ENCODE results near the gene PPARA. TPM values are rescaled to one million over a fixed set of nuclear protein-coding genes. Genes with fewer than 3 reads are reported as not detected.

The PPARA gene
- total RNA-seq, 2 experiments from 2014 or later, result 16.0 to 22.6 TPM

DNA sequence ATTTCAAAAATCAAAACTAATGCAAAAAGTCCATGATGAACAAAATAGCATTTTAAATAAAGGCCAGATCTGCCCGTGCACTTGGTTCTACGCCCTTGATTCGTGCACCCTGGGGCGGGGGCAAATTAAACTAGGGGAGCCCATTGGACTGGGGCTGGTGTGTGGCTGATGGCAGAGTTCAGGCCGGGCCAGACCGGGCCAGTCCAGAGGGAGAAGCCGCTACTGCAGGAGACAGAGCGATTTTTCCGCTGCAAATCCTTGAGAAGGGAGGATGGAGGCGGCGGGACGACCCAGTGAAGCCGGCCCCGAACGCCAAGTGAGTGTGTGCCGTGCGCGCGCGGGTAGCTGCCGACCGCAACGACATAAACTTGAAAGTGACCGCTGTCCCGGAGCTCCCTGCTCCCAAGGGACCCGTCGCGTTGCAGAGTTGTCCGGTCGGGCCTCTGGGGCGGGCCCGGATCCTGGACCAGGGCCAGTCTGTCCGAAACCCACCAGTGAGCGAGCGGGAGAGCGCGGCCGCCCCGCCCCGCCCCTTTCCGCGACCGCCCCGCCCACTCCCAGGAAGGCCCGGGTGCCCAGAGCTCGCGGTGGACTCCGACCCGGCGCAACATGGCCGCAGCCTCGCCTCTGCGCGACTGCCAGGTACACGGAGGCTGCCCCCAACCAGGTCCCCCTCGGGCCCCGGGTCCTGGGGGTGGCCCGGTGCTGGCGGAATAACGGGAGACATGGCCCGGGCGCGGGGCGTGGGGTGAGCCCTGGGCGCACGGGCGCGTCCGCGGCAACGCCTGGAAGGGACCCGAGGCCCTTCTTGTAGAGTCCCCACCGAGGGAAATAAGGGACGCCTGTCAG lies 117.3 kb downstream of the PPARA start, which contains the start of gene TTC38:
TTC38 (plus strand) TSS at position 578 of the 849 bp plus-strand sequence; CDS start at position 610, 32 bp downstream.
- DNase-seq (peak; percentile 71), ATAC-seq (peak; percentile 95)
- Mint-ChIP-seq H3K9me3 (ENCODE audit: low read depth) (peaks cover 2% of the 10 kb centered on the region), H3K4me3 (peak within 1 kb of the TSS; percentile 86), H3K36me3 (peaks cover 18% of the 10 kb centered on the region), H3K27me3 (peaks cover 30% of the 10 kb centered on the region), H3K27ac (peak within 1 kb of the TSS; percentile 78), H3K4me1 (peaks cover 19% of the 10 kb centered on the region)
- CTCF ChIA-PET, result interaction anchor here (0.9 to 1.9 kb wide), 7 partner anchors 13 to 151 kb away, joined by 3 to 5 read pairs (median 3); partner anchors contain the start of gene CDPF1

GRCh38 chr22:46269564-46269963 lies 119.2 kb downstream of the PPARA start:
- CTCF ChIA-PET, result interaction anchor here (1.0 kb wide), 1 partner anchor 26 kb away, joined by 3 read pairs; no protein-coding TSS in a partner anchor
- no peak for ATAC-seq
- no peak for DNase-seq
- H3K4me1 Mint-ChIP-seq, result peaks cover 19% of the 10 kb centered on the region
- peak overlapping the region; percentile 31 for H3K27ac Mint-ChIP-seq
- no peak overlapping the region for H3K4me3 Mint-ChIP-seq
- H3K27me3 Mint-ChIP-seq, result peaks cover 15% of the 10 kb centered on the region
- H3K9me3 Mint-ChIP-seq (ENCODE audit: low read depth), result no peaks in the 10 kb centered on the region
- peaks cover 17% of the 10 kb centered on the region for H3K36me3 Mint-ChIP-seq

- DNase-seq, result no peak
- Mint-ChIP-seq H3K4me1 (peaks cover 26% of the 10 kb centered on the region), H3K9me3 (ENCODE audit: low read depth) (no peaks in the 10 kb centered on the region), H3K36me3 (peaks cover 34% of the 10 kb centered on the region), H3K4me3 (no peak overlapping the region), H3K27me3 (no peaks in the 10 kb centered on the region), H3K27ac (no peak overlapping the region)
- ATAC-seq, result no peak
- CTCF ChIA-PET, result no interaction called here
Measured at GRCh38 chr22:46272196-46272595, 121.9 kb downstream of the PPARA start.

- peaks cover 38% of the 10 kb centered on the region for H3K36me3 Mint-ChIP-seq
- DNase-seq, result no peak
- no peaks in the 10 kb centered on the region for H3K27me3 Mint-ChIP-seq
- H3K27ac Mint-ChIP-seq, result no peak overlapping the region
- H3K4me1 Mint-ChIP-seq, result peaks cover 24% of the 10 kb centered on the region
- no peak overlapping the region for H3K4me3 Mint-ChIP-seq
- CTCF ChIA-PET, result no interaction called here
- no peak for ATAC-seq
- no peaks in the 10 kb centered on the region for H3K9me3 Mint-ChIP-seq (ENCODE audit: low read depth)
Measured at GRCh38 chr22:46272762-46273431, 122.6 kb downstream of the PPARA start.

DNA sequence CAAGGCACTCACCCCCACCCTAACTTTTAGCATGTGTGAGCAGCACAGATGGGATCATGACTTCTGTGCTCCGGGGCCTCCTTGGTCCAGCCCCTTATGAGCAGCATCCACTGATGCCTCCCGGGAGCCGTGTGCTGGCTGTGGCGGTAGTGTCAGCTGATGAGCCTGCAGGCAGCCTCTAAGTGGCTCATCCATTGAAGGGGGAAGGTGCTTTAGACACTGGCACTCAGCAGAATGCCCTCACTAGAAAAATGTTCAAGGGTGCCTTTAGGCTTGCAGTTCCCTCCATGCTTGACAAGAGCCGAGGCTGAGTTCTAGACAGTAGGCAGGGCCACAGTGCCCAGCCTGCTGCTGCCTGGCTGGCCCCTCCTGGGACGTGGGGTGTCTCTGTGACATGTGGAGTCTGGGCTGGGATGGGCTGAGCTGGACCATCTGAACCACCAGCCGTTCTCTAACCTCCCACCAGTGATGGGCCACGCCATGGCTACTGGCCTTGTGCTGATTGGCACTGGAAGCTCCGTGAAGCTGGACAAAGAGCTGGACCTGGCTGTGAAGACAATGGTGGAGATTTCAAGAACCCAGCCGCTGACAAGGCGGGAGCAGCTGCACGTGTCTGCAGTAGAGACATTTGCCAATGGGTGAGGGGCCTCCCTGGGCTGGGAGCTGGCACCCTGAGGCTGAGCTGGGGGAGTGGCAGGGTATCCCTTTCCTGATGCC lies 123.3 kb downstream of the PPARA start:
- CTCF ChIA-PET, result no interaction called here
- ATAC-seq (no peak), DNase-seq (no peak)
- Mint-ChIP-seq H3K27ac (no peak overlapping the region), H3K36me3 (peaks cover 42% of the 10 kb centered on the region), H3K4me1 (peaks cover 21% of the 10 kb centered on the region), H3K27me3 (no peaks in the 10 kb centered on the region), H3K4me3 (no peak overlapping the region), H3K9me3 (ENCODE audit: low read depth) (no peaks in the 10 kb centered on the region)

DNA sequence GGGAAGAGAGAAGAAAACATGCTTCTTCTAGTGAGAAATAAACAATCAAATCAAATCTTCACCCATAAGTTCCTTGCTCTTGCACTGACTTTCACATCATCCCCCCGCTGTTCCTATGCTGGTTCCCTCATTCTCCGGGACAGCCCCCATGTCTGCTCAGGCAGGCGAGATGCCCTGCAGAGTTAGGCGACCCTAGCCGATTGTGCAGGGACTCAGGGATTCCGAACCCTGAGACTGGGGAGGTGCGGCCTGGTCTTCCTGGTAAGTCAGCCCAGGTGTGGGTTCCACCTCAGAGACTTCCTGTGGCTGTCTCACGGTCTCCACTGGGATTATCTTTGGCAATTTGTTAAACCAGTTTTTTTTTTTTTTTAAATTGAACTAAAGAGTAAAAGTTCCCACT lies 124.1 kb downstream of the PPARA start:
- Mint-ChIP-seq H3K9me3 (ENCODE audit: low read depth) (no peaks in the 10 kb centered on the region), H3K27me3 (no peaks in the 10 kb centered on the region), H3K4me3 (no peak overlapping the region), H3K27ac (no peak overlapping the region), H3K36me3 (peaks cover 47% of the 10 kb centered on the region), H3K4me1 (peaks cover 17% of the 10 kb centered on the region)
- no peak for DNase-seq
- CTCF ChIA-PET, result no interaction called here
- no peak for ATAC-seq

- ATAC-seq (no peak), DNase-seq (no peak)
- Mint-ChIP-seq H3K9me3 (ENCODE audit: low read depth) (no peaks in the 10 kb centered on the region), H3K27me3 (no peaks in the 10 kb centered on the region), H3K4me1 (peaks cover 15% of the 10 kb centered on the region), H3K4me3 (no peak overlapping the region), H3K27ac (no peak overlapping the region), H3K36me3 (peaks cover 45% of the 10 kb centered on the region)
- CTCF ChIA-PET, result interaction anchor here (2.5 kb wide), 1 partner anchor 154 kb away, joined by 8 read pairs; no protein-coding TSS in a partner anchor
Measured at GRCh38 chr22:46275455-46276122, 125.3 kb downstream of the PPARA start.

DNA sequence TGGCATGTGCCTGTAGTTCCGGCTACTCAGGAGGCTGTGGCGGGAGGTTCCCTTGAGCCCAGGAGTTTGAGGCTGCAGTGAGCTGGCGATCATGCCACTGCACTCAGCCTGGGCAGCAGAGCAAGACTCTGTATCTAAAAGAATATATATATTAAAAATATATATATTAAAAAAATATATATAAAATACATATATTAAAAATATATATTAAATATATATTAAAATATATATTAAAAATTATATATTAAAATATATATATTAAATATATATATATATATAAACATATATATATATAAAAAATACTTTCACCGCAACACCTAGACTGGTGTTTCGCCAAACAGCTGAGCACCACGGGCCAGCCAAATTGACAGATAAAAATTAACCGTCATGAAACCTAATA lies 126.2 kb downstream of the PPARA start:
- DNase-seq (no peak), ATAC-seq (no peak)
- Mint-ChIP-seq H3K27me3 (no peaks in the 10 kb centered on the region), H3K36me3 (peaks cover 45% of the 10 kb centered on the region), H3K4me3 (no peak overlapping the region), H3K9me3 (ENCODE audit: low read depth) (no peaks in the 10 kb centered on the region), H3K27ac (no peak overlapping the region), H3K4me1 (peaks cover 25% of the 10 kb centered on the region)
- CTCF ChIA-PET, result interaction anchor here (1.1 to 2.5 kb wide), 3 partner anchors 12 to 155 kb away, joined by 3 to 8 read pairs (median 6); partner anchors contain the start of gene CDPF1

DNA sequence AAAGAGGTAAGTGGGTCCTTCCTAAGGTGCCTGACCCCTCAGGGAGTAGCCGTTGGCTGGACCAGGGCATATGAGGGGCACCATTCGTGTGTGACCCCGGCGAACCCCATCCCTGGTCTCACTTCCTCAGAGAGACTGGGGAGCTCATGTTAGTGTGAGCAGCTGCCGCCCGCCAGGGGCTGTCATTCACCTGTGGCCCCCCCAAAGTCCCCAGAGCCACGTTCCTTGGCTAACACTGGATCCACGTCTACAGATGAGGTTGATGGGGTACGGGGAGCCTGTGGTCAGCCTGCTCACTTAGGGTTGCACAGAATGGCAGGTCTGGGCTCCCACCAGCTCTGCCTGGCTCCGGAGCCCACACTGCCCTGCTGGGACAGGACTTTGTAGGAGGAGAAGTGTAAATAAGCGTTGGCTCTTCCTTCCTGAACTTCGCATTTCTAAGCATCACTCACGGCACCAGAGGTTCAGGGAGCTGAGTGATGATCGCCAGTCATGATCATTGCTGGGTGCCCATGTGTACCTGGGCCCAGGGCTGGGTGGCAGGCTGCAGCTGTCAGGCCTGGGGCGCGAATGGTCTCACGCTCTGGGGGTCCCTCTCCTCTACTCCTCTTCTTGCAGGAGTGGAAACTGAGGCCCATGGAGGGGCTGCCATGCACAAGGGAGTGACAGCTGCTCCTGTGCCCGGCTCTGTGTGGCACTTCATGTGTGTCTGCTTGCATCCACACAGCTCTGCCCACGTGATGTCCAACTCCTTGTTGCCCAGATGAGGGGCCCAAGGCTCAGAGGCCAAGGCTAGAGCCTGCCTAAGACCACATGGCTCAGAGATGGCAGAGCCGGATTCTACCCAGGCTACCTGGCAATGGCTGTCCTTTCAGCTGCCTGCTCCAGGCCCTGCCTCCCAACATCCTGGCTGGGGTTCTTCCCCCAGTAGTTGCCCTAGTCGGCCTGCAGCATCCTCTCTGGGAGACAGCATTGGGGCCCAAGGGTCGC lies 128.6 kb downstream of the PPARA start:
- CTCF ChIA-PET, result interaction anchor here (1.1 kb wide), 1 partner anchor 36 kb away, joined by 3 read pairs; no protein-coding TSS in a partner anchor
- H3K4me3 Mint-ChIP-seq, result no peak overlapping the region
- no peaks in the 10 kb centered on the region for H3K9me3 Mint-ChIP-seq (ENCODE audit: low read depth)
- no peaks in the 10 kb centered on the region for H3K27me3 Mint-ChIP-seq
- H3K4me1 Mint-ChIP-seq, result peaks cover 27% of the 10 kb centered on the region
- peaks cover 48% of the 10 kb centered on the region for H3K36me3 Mint-ChIP-seq
- no peak overlapping the region for H3K27ac Mint-ChIP-seq
- no peak for ATAC-seq
- DNase-seq, result no peak

DNA sequence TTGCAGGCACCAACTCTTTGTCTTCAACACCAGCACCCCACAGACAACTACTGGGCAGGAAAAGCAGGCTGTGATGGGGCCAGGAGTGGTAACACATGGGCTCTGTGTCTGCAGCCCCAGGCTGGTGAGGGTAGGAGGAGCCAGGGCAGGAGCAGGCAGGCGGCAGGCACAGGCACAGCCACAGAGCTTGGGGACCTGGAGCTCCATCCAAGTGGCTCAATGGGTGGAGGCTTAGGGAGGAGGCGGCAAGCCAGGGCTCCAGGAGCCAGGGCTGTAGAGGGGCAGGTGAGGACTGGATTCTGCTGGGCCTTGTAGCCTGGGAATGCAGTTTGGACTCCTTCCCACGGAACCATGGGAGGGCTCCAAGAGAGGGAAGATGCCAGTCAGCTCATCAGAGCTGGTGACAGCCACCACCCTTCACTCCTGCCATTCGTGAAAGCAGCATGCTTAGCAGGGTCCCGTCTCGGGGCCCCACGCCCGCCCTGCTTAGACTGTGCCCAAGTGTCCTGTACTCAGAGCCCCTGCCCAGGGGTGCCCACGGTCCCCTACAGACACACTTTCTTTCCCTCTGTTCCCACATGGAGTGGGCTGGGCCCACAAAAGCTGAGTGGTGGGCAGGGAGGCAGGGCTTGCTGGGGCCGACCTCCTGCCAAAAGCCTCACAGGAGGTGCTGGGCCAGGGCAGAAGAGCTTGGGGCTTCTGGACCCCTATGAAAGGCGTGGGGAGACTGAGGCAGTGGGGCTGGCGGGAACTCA lies 129.9 kb downstream of the PPARA start:
- H3K27ac Mint-ChIP-seq, result peak overlapping the region; percentile 67
- DNase-seq (no peak), ATAC-seq (no peak)
- H3K4me1 Mint-ChIP-seq, result peaks cover 27% of the 10 kb centered on the region
- no peaks in the 10 kb centered on the region for H3K9me3 Mint-ChIP-seq (ENCODE audit: low read depth)
- no peak overlapping the region for H3K4me3 Mint-ChIP-seq
- peaks cover 50% of the 10 kb centered on the region for H3K36me3 Mint-ChIP-seq
- CTCF ChIA-PET, result interaction anchor here (0.7 to 1.6 kb wide), 2 partner anchors 13 to 16 kb away, joined by 3 read pairs; partner anchors contain the start of genes GTSE1 and TTC38
- H3K27me3 Mint-ChIP-seq, result no peaks in the 10 kb centered on the region

GRCh38 chr22:46280999-46281623 lies 130.8 kb downstream of the PPARA start:
- Mint-ChIP-seq H3K4me1 (peaks cover 22% of the 10 kb centered on the region), H3K36me3 (peaks cover 50% of the 10 kb centered on the region), H3K9me3 (ENCODE audit: low read depth) (no peaks in the 10 kb centered on the region), H3K27me3 (no peaks in the 10 kb centered on the region), H3K4me3 (no peak overlapping the region), H3K27ac (peak overlapping the region; percentile 67)
- peak; percentile 69 for DNase-seq
- ATAC-seq, result peak; percentile 80
- CTCF ChIA-PET, result interaction anchor here (0.7 to 1.6 kb wide), 2 partner anchors 13 to 16 kb away, joined by 3 read pairs; partner anchors contain the start of genes GTSE1 and TTC38
